ENCODE results near the gene LRRC75A.
"Not testable (repeated sequence)": the region's sequence is repeated elsewhere in the genome, so short reads cannot be mapped to it uniquely, and the experiment has no call there.

The LRRC75A gene

GRCh38 chr17:16462070-16462864 is 29.7 kb downstream of the LRRC75A start:
- in situ Hi-C loops (cut with MboI; ENCODE audit: low sequenced_read_pairs), result no loop called here
- H3K9me3 ChIP-seq, result no peaks in the 10 kb centered on the region
- H3K4me3 ChIP-seq, result no peak overlapping the region
- no peaks in the 10 kb centered on the region for H3K4me1 ChIP-seq
- H3K36me3 ChIP-seq (replicated peaks), result peaks cover 8% of the 10 kb centered on the region
- H3K27me3 ChIP-seq (ENCODE audit: low read depth), result no peaks in the 10 kb centered on the region
- no peak for DNase-seq (ENCODE audit: low spot score in 2 of 2)

DNA sequence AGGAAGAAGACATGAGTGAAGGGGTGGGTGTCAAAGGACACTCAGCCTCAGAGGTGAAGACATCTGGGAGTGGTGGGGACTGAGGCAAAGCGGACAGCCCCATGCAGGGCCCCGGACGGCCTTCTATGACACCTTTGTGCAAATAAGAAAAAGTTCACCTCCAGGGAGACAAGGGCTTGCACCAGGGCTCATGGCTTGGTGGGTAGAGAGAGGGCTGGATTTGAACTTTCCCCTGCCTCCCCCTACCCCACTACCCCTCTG is 30.5 kb downstream of the LRRC75A start:
- in situ Hi-C loops (cut with MboI; ENCODE audit: low sequenced_read_pairs), result no loop called here
- H3K4me3 ChIP-seq, result no peak overlapping the region
- no peaks in the 10 kb centered on the region for H3K27me3 ChIP-seq (ENCODE audit: low read depth)
- no peaks in the 10 kb centered on the region for H3K9me3 ChIP-seq
- DNase-seq (ENCODE audit: low spot score in 2 of 2), result no peak
- H3K36me3 ChIP-seq (replicated peaks), result peaks cover 8% of the 10 kb centered on the region
- no peaks in the 10 kb centered on the region for H3K4me1 ChIP-seq

DNA sequence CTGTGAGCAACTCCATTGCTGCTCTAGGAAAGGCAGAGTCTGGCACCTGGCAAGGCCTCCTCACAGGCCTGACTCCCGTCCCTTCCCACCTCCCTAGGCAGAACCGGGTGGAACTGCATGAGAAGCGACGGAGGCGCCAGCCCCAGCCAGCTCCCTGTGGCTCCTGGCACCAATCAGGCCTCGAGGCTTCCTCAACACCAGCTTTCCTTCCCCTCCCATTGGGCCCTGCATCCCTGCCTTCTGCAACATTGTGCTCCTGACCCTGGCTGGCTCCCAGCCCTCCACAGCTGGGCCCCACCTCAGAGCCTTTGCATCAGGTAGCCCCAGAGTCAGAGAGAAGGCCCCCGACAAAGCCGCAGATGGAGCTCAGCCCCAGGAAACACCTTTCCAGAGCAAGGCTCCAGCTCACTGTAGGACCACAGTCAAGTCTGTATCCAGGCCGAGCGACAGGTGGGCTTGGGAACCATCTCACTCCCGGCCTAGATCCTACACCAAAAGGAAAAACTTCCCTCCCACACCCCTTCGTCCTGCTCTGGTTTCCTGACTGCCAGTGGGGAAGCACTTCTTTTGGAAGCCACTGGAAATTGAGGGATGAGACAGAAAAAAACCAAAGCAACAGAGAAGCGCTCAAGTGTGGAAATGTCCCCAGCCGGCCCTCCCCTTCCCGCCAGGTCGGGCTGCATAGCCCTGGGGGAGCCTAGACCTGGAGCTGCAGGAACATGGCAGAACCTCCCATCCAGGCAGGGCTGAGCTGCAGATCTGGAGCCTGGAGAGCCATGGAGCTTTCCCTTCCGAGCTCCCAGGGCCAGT is 31.0 kb downstream of the LRRC75A start:
- in situ Hi-C loops (cut with MboI; ENCODE audit: low sequenced_read_pairs), result no loop called here

GRCh38 chr17:16459855-16460550 is 32.0 kb downstream of the LRRC75A start:
- no peaks in the 10 kb centered on the region for H3K4me1 ChIP-seq
- in situ Hi-C loops (cut with MboI; ENCODE audit: low sequenced_read_pairs), result no loop called here
- no peak for DNase-seq (ENCODE audit: low spot score in 2 of 2)
- no peaks in the 10 kb centered on the region for H3K9me3 ChIP-seq
- H3K4me3 ChIP-seq, result no peak overlapping the region
- H3K36me3 ChIP-seq (replicated peaks), result peaks cover 8% of the 10 kb centered on the region
- H3K27me3 ChIP-seq (ENCODE audit: low read depth), result no peaks in the 10 kb centered on the region

More for the DNA sequence above, 31.0 kb downstream of the LRRC75A start:
- Histone ChIP-seq H3K4me1 (no peaks in the 10 kb centered on the region), H3K27me3 (ENCODE audit: low read depth) (no peaks in the 10 kb centered on the region), H3K4me3 (no peak overlapping the region), H3K9me3 (no peaks in the 10 kb centered on the region), H3K36me3 (replicated peaks) (peaks cover 8% of the 10 kb centered on the region)
- DNase-seq (ENCODE audit: low spot score in 2 of 2), result no peak

GRCh38 chr17:16459271-16459670 is 32.7 kb downstream of the LRRC75A start:
- in situ Hi-C loops (cut with MboI; ENCODE audit: low sequenced_read_pairs), result no loop called here
- no peaks in the 10 kb centered on the region for H3K27me3 ChIP-seq (ENCODE audit: low read depth)
- no peak overlapping the region for H3K4me3 ChIP-seq
- no peaks in the 10 kb centered on the region for H3K9me3 ChIP-seq
- DNase-seq (ENCODE audit: low spot score in 2 of 2), result no peak
- H3K4me1 ChIP-seq, result no peaks in the 10 kb centered on the region
- peaks cover 8% of the 10 kb centered on the region for H3K36me3 ChIP-seq (replicated peaks)

DNA sequence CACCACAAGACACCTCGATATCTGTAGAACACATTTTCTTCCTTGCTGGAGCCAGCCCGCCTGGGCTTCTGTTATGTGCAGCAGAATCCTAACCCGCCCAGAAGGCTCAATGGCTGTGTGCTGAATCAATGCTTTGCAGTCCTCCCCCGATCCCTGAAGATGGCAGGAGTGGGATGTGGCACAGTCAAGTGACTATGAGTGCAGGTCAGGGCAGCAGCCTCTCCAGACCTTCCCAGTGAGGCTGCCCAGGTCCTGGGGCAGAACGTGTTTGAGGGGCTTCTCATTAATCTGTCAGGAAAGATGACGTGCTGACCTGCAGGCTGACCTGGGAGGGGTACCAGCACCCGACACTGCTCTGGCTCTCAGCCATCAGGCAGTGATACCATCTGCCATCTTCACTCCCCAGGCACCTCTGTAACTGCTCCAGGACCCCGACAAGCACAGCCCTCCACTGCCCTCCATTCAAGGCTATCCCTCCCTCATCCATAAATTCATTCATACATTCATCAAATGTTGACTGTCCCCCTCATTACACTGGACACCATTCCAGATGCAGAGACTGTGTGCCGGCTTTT is 35.2 kb downstream of the LRRC75A start:
- Histone ChIP-seq H3K27me3 (ENCODE audit: low read depth) (no peaks in the 10 kb centered on the region), H3K9me3 (no peaks in the 10 kb centered on the region), H3K36me3 (replicated peaks) (peaks cover 3% of the 10 kb centered on the region), H3K4me1 (no peaks in the 10 kb centered on the region), H3K4me3 (no peak overlapping the region)
- in situ Hi-C loops (cut with MboI; ENCODE audit: low sequenced_read_pairs), result no loop called here
- DNase-seq (ENCODE audit: low spot score in 2 of 2), result no peak

DNA sequence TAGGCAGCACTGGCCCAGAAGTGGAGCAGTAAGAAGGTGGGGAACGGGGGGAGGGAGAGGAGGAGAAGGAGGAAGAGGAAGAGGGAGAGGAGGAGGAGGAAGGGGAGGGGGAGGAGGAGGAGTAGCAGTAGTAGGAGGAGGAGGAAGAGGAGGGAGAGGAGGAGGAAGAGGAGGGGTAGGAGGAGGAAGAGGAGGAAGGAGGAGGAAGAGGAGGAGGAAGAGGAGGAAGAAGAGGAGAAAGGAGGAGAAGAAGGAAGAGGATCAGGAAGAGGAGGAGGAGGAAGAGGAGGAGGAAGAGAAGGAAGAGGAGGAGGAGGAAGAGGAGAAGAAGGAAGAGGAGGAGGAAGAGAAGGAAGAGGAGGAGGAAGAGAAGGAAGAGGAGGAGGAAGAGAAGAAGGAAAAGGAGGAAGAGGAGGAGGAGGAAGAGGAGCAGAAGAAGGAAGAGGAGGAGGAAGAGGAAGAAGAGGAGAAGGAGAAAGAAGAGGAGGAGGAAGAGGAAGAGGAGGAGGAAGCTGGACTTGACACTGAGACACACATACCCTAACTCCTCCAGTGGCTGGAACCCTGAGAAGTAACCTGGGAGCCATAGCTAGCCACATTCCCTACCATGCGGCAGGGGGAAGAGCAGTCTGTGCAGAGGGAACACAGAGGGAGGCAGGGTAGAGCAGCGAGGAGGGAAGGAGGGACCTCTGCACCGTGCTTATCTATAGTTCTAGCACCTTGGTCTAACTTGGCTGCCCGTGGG is 35.8 kb downstream of the LRRC75A start:
- in situ Hi-C loops (cut with MboI; ENCODE audit: low sequenced_read_pairs), result no loop called here
- DNase-seq (ENCODE audit: low spot score in 2 of 2), result no peak
- no peaks in the 10 kb centered on the region for H3K27me3 ChIP-seq (ENCODE audit: low read depth)

GRCh38 chr17:16453493-16453851 is 38.5 kb downstream of the LRRC75A start:
- H3K9me3 ChIP-seq, result no peaks in the 10 kb centered on the region
- peaks cover 21% of the 10 kb centered on the region for H3K36me3 ChIP-seq (replicated peaks)
- H3K27me3 ChIP-seq (ENCODE audit: low read depth), result no peaks in the 10 kb centered on the region
- H3K4me1 ChIP-seq, result no peaks in the 10 kb centered on the region
- DNase-seq (ENCODE audit: low spot score in 2 of 2), result no peak
- in situ Hi-C loops (cut with MboI; ENCODE audit: low sequenced_read_pairs), result loop anchor here (5.0 kb wide), 1 partner anchor 69 kb away; no protein-coding TSS in a partner anchor
- no peak overlapping the region for H3K4me3 ChIP-seq

More for the DNA sequence above, 35.8 kb downstream of the LRRC75A start:
- no peak overlapping the region for H3K4me3 ChIP-seq
- H3K4me1 ChIP-seq, result no peaks in the 10 kb centered on the region
- peaks cover 3% of the 10 kb centered on the region for H3K36me3 ChIP-seq (replicated peaks)
- no peaks in the 10 kb centered on the region for H3K9me3 ChIP-seq

GRCh38 chr17:16452268-16452667 is 39.7 kb downstream of the LRRC75A start:
- in situ Hi-C loops (cut with MboI; ENCODE audit: low sequenced_read_pairs), result loop anchor here (5.0 kb wide), 1 partner anchor 70 kb away; no protein-coding TSS in a partner anchor
- not testable (repeated sequence) for H3K4me3 ChIP-seq; H3K4me1 ChIP-seq; DNase-seq (ENCODE audit: low spot score in 2 of 2); H3K27me3 ChIP-seq (ENCODE audit: low read depth); H3K9me3 ChIP-seq
- H3K36me3 ChIP-seq (replicated peaks), result peaks cover 33% of the 10 kb centered on the region

DNA sequence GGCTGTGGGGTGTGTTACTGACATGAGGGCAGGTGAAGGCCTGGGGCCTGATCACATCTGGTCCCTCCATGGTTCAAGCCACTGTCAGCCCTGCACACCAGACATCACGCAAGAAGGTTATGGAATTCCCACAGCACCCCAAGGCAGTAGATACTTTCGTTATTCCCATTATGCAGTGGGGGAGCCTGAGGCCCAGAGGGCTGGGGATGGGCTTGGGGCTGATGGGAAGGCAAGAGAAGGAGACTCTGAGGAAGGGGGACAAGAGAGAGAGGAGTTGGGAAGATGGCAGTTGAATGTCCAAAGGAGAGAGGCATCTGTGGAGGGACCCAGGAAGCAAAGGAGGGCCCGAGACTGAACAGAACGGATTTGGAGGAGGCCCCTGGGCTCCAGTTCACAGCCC is 42.0 kb downstream of the LRRC75A start:
- Histone ChIP-seq H3K4me3 (no peak overlapping the region), H3K36me3 (replicated peaks) (peaks cover 56% of the 10 kb centered on the region), H3K27me3 (ENCODE audit: low read depth) (no peaks in the 10 kb centered on the region), H3K9me3 (no peaks in the 10 kb centered on the region), H3K4me1 (no peaks in the 10 kb centered on the region)
- no peak for DNase-seq (ENCODE audit: low spot score in 2 of 2)
- in situ Hi-C loops (cut with MboI; ENCODE audit: low sequenced_read_pairs), result loop anchor here (5.0 kb wide), 1 partner anchor 72 kb away; no protein-coding TSS in a partner anchor

- no peaks in the 10 kb centered on the region for H3K9me3 ChIP-seq
These were observed 42.8 kb downstream of the LRRC75A start for GRCh38 chr17:16449121-16449570.

DNA sequence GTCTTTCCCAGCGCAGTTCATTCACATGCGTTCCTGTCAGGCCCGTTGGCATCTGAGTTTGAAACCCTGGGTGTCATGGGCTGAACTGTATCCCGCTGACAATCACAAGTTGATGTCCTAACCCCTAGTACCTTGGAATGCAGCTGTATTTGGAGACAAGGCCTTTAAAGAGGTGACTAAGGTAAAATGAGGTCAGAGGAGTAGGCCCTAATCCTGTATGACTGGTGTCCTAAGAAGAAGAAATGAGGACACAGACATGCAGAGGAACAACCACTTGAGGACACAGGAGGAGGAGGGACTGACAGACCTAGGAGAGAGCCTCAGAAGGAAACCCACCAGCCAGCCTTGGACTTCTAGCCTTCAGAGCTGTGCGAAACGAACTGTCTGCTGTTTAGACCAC is 43.5 kb downstream of the LRRC75A start:
- Histone ChIP-seq H3K27me3 (ENCODE audit: low read depth) (no peaks in the 10 kb centered on the region), H3K4me3 (no peak overlapping the region), H3K9me3 (no peaks in the 10 kb centered on the region), H3K36me3 (replicated peaks) (peaks cover 71% of the 10 kb centered on the region), H3K4me1 (no peaks in the 10 kb centered on the region; the same call in 1 of the 2 replicates)
- in situ Hi-C loops (cut with MboI; ENCODE audit: low sequenced_read_pairs), result no loop called here
- DNase-seq (ENCODE audit: low spot score in 2 of 2), result no peak

More at GRCh38 chr17:16449121-16449570, 42.8 kb downstream of the LRRC75A start:
- Histone ChIP-seq H3K4me1 (no peaks in the 10 kb centered on the region; the same call in 1 of the 2 replicates), H3K4me3 (no peak overlapping the region), H3K36me3 (replicated peaks) (peaks cover 64% of the 10 kb centered on the region), H3K27me3 (ENCODE audit: low read depth) (no peaks in the 10 kb centered on the region)
- in situ Hi-C loops (cut with MboI; ENCODE audit: low sequenced_read_pairs), result no loop called here
- peak in 1 of 2 experiments; percentile 24 for DNase-seq (ENCODE audit: low spot score in 2 of 2)

GRCh38 chr17:16447676-16448075 is 44.3 kb downstream of the LRRC75A start:
- Histone ChIP-seq H3K4me1 (peaks cover 3% of the 10 kb centered on the region), H3K27me3 (ENCODE audit: low read depth) (no peaks in the 10 kb centered on the region), H3K9me3 (no peaks in the 10 kb centered on the region), H3K4me3 (no peak overlapping the region), H3K36me3 (replicated peaks) (peaks cover 79% of the 10 kb centered on the region)
- peak in 1 of 2 experiments; percentile 39 for DNase-seq (ENCODE audit: low spot score in 2 of 2)
- in situ Hi-C loops (cut with MboI; ENCODE audit: low sequenced_read_pairs), result no loop called here
